ENCODE data around the gene ZSCAN18.
"Not testable (repeated sequence)": the region's sequence is repeated elsewhere in the genome, so short reads cannot be mapped to it uniquely, and the experiment has no call there.

ZSCAN18 gene, protein sequence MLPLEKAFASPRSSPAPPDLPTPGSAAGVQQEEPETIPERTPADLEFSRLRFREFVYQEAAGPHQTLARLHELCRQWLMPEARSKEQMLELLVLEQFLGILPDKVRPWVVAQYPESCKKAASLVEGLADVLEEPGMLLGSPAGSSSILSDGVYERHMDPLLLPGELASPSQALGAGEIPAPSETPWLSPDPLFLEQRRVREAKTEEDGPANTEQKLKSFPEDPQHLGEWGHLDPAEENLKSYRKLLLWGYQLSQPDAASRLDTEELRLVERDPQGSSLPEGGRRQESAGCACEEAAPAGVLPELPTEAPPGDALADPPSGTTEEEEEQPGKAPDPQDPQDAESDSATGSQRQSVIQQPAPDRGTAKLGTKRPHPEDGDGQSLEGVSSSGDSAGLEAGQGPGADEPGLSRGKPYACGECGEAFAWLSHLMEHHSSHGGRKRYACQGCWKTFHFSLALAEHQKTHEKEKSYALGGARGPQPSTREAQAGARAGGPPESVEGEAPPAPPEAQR

GRCh38 chr19:58097781-58098681 lies at the start of gene ZSCAN18:
Gene ZSCAN18 (minus strand): TSS chr19:58098231. CDS start chr19:58090267, 7,964 bp downstream.
- DNase-seq (ENCODE audit: low read depth), result peak; percentile 92

DNA sequence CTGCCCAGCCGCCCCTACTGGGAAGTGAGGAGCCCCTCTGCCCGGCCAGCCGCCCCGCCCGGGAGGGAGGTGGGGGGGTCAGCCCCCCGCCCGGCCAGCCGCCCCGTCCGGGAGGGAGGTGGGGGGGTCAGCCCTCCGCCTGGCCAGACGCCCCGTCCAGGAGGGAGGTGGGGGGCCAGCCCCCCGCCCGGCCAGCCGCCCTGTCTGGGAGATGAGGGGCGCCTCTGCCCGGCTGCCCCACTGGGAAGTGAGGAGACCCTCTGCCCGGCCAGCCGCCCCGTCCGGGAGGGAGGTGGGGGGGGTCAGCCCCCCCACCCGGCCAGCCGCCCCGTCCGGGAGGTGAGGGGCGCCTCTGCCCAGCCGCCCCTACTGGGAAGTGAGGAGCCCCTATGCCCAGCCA lies 49.4 kb upstream of the ZSCAN18 start:
- DNase-seq (ENCODE audit: low read depth), result not testable (repeated sequence)

- no peak for DNase-seq (ENCODE audit: low read depth)
Observed at GRCh38 chr19:58145849-58146248, 47.8 kb upstream of the ZSCAN18 start.

DNA sequence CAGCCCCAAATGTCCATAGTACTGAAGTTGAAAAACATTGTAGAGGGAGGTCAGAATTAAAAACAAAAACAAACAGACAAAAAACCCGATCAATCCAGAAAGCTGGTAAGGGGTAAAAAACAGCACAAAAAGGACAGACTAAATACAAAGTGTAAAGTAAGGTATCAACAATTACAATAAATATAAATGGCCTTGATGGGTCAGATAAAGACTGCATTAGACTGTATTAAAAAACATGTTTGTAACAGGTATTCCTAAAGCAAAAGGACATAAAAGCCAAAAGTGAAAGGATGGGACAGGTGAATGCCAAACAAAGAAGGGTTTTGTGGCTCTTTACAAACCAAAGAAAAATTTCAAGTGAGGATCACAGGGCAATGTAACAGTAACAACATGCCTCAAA lies 36.2 kb upstream of the ZSCAN18 start:
- DNase-seq (ENCODE audit: low read depth), result no peak

DNA sequence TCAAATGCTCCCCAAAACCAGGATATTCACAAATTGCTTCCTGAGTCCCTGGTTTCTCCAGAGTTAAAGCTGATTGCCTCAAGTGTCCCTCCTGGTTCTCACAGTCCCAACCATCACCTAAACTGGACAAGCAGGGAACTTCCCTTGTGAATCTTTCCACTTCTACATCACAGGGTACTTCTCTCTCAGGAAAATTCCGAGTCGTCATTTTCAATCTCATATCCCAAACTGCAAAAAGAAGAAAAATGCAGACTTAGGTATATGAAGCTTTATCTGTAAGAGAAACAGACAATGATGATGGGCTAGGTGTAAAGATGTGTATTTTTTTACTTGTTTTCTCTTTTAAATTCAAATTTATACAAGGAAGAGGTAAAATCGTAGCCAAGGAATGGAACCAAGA lies 31.3 kb upstream of the ZSCAN18 start:
- no peak for DNase-seq (ENCODE audit: low read depth)

DNA sequence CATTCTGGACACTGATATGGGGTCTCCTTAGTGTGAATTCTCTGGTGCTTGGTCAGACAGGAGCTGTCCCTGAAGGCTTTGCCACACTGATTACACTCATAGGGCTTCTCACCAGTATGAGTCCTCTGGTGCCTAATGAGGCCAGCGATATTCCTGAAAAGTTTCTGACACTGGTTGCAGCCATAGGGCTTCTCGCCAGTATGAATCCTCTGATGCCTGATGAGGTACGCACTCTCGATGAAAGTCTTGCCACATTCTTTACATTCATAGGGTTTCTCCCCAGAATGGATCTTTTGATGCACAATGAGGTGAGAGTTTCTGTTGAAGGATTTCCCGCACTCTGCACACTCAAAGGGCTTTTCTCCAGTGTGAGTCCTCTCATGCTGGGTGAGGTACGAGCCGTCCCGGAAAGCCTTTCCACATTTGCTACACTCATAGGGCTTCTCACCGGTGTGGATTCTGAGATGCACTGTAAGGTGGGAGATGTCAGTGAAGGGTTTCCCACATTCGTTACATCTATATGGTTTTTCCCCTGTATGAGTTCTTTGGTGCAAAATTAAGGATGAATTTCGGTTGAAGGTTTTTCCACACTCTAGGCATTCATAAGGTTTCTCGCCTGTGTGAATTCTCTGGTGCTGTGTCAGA lies 30.1 kb upstream of the ZSCAN18 start:
- no peak for DNase-seq (ENCODE audit: low read depth)

- DNase-seq (ENCODE audit: low read depth), result no peak
Observed at GRCh38 chr19:58123354-58123753, 25.3 kb upstream of the ZSCAN18 start.

GRCh38 chr19:58118979-58119733 lies 21.1 kb upstream of the ZSCAN18 start:
- no peak for DNase-seq (ENCODE audit: low read depth)

DNA sequence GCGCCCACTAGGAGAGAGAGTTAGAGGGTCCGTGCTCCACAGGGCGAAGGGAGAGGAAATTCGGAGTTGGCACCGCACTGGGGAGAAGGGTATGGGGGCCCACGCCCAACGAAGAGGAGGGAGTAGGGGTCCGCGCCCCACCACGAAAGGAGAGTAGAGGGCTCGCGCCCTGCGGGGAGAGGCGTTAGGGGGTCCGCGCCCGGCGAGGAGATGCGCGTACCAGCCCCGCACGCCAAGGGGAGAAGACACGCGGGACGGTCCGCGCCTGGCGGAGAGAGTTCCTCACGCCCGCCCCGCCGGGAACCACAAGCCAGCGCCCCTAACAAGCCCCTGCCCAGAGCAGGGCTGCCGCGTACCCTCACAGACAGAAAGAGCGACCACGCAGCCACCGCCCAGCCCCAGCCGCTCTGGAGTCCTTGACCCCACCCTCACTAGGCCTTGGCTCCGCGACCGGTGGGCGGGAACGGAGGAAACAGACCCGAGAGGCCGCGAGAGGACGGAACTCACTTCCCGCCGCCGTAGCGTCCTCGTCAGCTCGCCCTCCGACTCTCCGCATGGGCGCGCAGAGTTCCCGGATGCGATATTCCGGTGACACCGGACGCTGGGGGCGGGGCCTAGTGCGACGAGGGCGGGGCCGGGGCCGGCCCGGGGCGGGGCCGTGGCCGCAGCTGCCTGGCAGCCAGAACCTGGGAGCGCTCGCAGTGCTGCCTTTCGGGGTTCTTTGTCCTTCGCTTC lies 20.0 kb upstream of the ZSCAN18 start:
- DNase-seq (ENCODE audit: low read depth), result no peak

DNA sequence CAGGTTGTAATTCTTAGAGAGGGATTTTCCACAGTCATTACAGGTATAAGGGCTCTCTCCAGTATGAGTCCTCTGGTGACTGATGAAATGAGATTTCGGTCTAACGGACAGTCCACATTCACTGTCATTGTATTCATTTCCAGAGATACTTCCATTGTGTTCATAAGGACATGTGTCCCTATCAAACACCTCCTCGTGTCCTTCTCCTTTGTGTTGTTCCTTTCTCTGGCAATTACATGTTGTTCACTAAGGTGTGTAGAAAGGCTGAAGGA lies 10.5 kb upstream of the ZSCAN18 start:
- DNase-seq (ENCODE audit: low read depth), result no peak

GRCh38 chr19:58107778-58108545 lies 9.9 kb upstream of the ZSCAN18 start:
- no peak for DNase-seq (ENCODE audit: low read depth)

- no peak for DNase-seq (ENCODE audit: low read depth)
Observed at GRCh38 chr19:58098682-58098998, 609 bp upstream of the ZSCAN18 start.

- DNase-seq (ENCODE audit: low read depth), result no peak
Observed at GRCh38 chr19:58097349-58097748, 682 bp downstream of the ZSCAN18 start.

DNA sequence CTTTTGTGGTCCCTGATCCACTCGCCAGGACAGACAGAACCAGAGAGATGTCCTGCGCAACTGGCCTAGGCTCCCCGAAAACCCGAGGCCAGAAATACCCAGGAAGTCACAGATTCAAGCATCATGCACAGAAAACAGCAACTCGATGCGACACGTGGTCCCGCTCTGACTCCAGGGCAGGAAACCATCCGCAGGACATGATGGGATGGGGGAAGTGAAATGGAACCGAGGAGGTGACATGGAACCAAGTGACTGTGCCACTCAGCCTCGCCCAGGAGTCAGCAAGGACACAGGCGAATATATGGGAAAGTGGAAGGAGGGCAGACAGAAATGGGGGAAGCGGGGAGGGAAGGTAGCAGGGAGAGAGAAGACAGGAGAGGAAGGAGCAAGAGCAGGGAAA lies 1.1 kb downstream of the ZSCAN18 start:
- DNase-seq (ENCODE audit: low read depth), result no peak

DNA sequence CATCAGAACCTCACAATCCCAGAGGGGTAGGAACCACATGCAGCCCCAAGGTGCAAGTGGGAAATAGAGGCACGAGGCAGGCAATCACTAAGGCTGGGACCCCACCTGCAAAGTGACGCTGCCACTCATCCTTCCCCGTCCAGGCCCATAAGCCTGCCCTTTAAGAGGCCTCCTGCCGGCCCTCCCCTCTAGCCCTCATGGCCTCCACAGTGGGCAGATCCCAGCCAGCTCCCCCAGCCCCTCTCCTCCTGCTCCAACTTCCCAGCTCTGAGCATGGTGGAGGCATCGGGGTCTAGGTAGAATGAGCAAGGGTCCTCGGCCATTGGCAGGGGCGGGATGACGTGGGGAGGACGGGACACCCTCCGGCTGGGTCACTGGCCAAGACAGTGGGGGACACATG lies 2.7 kb downstream of the ZSCAN18 start:
- no peak for DNase-seq (ENCODE audit: low read depth)

DNA sequence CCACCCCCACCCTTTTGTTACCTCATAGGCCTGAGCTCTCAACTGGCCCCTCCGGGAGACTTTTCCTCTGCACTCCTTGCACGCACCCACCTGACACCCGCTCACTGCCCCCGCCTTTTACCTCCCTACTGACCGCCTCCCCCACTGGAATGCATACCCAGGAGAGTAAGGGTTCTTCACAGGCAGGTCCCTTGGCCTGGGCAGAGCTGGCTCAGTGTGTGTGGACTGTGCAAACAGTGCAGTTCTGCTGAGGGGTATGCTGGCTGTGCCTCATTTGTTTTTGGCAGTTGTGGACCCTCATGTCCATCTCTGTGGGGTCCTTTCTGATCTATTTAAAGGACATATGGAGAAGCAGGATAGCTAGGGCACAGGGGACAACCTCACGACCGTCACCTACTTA lies 5.0 kb downstream of the ZSCAN18 start:
- no peak for DNase-seq (ENCODE audit: low read depth)

DNA sequence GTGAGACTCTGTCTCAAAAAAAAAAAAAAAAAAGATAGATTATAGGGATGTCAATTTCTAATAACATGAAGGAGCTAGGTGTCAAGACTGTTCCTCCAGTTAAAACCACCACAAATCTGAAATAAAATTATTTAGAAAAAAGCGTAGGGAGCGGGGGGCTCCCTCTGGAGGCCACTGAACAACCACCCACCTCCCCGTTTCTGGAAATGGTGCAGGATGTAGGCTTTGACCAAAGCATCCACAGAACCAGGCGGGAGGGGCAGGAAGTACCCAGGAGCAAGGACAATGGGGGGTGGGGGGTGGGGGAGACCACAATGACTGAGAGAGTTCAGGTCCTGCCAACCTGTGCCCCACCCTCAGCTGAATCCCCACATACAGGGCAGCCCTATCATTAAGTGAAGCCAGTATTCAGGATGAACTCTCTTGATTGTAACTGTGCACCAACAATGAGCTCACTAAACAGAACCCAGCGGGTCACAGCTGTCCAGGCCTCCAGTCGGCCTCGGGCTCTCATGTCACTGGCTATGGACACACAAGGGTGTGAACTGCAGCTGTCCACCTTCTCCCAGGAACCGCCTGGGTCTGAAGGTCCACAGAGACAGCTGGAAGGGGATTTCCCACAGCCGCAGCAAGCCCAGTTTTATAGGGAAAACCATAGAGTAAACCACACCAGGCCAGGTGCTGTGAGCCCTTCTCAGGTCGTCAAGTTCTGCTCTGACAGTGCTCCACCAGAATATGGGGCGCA lies 6.6 kb downstream of the ZSCAN18 start:
- DNase-seq (ENCODE audit: low read depth), result no peak

DNA sequence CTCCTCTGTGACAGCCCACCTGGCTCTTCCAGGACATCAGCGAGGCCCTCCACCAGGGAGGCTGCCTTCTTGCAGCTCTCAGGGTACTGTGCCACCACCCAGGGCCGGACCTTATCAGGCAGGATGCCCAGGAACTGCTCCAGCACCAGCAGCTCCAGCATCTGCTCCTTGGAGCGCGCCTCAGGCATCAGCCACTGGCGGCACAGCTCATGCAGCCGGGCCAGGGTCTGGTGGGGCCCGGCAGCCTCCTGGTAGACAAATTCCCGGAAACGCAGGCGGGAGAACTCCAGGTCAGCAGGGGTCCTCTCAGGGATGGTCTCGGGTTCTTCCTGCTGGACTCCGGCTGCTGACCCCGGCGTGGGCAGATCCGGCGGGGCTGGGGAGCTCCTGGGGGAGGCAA lies 8.2 kb downstream of the ZSCAN18 start:
- no peak for DNase-seq (ENCODE audit: low read depth)

GRCh38 chr19:58088521-58089052 lies 9.4 kb downstream of the ZSCAN18 start:
- no peak for DNase-seq (ENCODE audit: low read depth)
